C4-2B (cell line): Measurements from ENCODE around the gene B4GALT5.

Source experiments
- CTCF ChIP-seq: fragments of 450-650 bp; conservative IDR thresholded peaks from 2 replicates; pipeline ENCODE4 v1.5.1; 2017; ENCODE audit warnings: mild to moderate bottlenecking
- ZFX ChIP-seq: fragments of 450-650 bp; IDR thresholded peaks from 2 replicates; pipeline ENCODE4 v1.6.1; 2017

DNA sequence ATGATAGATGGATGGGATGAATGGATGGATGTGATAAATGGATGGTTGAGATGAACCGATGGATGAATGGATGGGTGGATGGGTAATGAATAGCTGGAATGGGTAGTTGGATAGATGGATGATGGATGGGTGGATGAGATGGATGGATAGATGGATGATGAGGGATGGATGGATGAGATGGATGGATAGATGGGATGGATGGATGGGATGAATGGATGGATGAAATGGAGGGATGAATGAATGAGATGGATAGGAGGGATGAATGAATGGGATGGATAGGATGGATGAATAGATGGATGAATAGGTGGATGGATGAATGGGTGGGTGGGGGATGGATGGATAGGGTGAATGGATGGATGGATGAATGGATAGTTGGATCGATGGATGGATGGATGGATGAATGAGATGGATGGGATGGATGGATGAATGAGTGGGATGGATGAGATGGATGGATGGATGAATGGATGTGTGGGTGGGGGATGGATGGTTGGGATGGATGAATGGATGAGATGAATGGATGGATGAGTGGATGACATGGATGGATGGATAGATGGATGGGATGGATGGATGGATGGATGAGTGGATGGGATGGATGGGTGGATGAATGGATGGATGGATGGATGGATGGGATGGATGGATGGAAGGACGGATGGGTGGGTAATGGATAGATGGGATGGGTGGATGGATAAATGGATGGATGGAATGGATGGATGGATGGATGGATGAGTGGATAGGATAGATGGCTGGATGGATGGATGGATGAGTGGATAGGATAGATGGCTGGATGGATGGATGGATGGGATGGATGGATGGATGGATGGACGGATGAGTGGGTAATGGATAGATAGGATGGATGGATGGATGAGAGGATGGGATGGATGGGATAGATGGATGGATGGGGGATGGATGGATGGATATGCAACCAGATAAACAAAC lies 94.3 kb downstream of the B4GALT5 start:
- TF ChIP-seq CTCF (no peak), ZFX (no peak)
